ENCODE results near the gene ESAM. TPM values are rescaled to one million over a fixed set of nuclear protein-coding genes. Genes with fewer than 3 reads are reported as not detected.
A peak's percentile ranks its signal among the peaks of the same experiment; 100 is the strongest.

Gene ESAM
- total RNA-seq, 1 donor from 2014 or later, result 1.7 TPM

- no peaks in the 10 kb centered on the region for H3K9me3 Mint-ChIP-seq (ENCODE audit: unreplicated experiment)
- no peak for DNase-seq (ENCODE audit: extremely low spot score, unreplicated experiment)
- peak overlapping the region; percentile 87 for H3K4me3 Mint-ChIP-seq (ENCODE audit: unreplicated experiment)
- H3K4me1 Mint-ChIP-seq (ENCODE audit: unreplicated experiment), result peaks cover 9% of the 10 kb centered on the region
- peak; percentile 12 for TF ChIP-seq CTCF (IDR thresholded peaks at IDR 0.05)
- H3K27me3 Mint-ChIP-seq (ENCODE audit: unreplicated experiment), result peaks cover 33% of the 10 kb centered on the region
- no peak overlapping the region for H3K27ac Mint-ChIP-seq (ENCODE audit: unreplicated experiment)
- no peaks in the 10 kb centered on the region for H3K36me3 Mint-ChIP-seq (ENCODE audit: unreplicated experiment)
Observed at GRCh38 chr11:124745835-124746620, 16.1 kb downstream of the ESAM start.

DNA sequence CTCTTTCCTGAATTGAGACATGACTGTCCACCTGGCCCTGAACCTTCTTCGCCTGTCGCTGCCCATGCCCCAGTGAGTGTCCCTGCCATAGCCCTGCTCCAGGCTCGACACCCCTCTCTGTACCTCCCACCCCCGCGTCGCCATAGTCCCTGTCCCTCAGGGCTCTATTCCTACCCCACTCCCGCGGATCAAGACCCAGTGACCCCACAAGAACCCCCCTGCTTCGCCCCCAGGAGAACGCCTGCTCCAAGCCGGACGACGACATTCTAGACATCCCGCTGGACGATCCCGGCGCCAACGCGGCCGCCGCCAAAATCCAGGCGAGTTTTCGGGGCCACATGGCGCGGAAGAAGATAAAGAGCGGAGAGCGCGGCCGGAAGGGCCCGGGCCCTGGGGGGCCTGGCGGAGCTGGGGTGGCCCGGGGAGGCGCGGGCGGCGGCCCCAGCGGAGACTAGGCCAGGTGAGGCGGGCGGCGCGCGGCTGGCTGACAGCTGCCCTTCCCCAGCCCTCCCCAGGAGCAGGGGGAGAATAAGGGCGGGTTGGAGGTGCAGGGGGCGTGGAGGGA is 16.7 kb downstream of the ESAM start:
- Mint-ChIP-seq H3K9me3 (ENCODE audit: unreplicated experiment) (no peaks in the 10 kb centered on the region), H3K27ac (ENCODE audit: unreplicated experiment) (no peak overlapping the region), H3K36me3 (ENCODE audit: unreplicated experiment) (no peaks in the 10 kb centered on the region), H3K4me3 (ENCODE audit: unreplicated experiment) (peak overlapping the region; percentile 27), H3K4me1 (ENCODE audit: unreplicated experiment) (peaks cover 12% of the 10 kb centered on the region), H3K27me3 (ENCODE audit: unreplicated experiment) (peaks cover 31% of the 10 kb centered on the region)
- TF ChIP-seq CTCF (IDR thresholded peaks at IDR 0.05), result no peak
- no peak for DNase-seq (ENCODE audit: extremely low spot score, unreplicated experiment)

DNA sequence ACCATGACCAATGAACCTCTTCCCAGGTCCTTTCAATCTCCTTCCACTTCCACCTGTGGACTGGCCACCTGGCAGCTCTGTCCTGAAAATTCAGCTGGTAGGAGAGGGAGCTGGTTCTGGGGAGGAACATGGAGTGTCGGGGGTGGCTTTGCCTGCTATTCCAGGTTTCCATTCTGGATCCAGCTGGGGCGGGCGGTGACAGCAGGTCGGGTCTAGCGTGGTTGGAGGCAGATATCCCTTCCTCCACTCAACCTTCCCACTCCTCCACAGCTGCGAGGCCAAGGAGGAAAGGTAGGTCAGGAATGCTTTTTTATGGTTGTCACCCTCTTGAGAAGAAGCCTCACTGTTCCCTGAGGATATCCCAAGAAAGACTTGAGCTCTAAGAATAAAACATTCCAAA is 19.0 kb downstream of the ESAM start:
- DNase-seq (ENCODE audit: extremely low spot score, unreplicated experiment), result no peak
- no peak for TF ChIP-seq CTCF (IDR thresholded peaks at IDR 0.05)
- no peaks in the 10 kb centered on the region for H3K36me3 Mint-ChIP-seq (ENCODE audit: unreplicated experiment)
- H3K4me3 Mint-ChIP-seq (ENCODE audit: unreplicated experiment), result no peak overlapping the region
- peaks cover 16% of the 10 kb centered on the region for H3K4me1 Mint-ChIP-seq (ENCODE audit: unreplicated experiment)
- peaks cover 24% of the 10 kb centered on the region for H3K27me3 Mint-ChIP-seq (ENCODE audit: unreplicated experiment)
- no peak overlapping the region for H3K27ac Mint-ChIP-seq (ENCODE audit: unreplicated experiment)
- no peaks in the 10 kb centered on the region for H3K9me3 Mint-ChIP-seq (ENCODE audit: unreplicated experiment)

- TF ChIP-seq CTCF (IDR thresholded peaks at IDR 0.05), result no peak
- Mint-ChIP-seq H3K27me3 (ENCODE audit: unreplicated experiment) (peaks cover 29% of the 10 kb centered on the region), H3K4me1 (ENCODE audit: unreplicated experiment) (peaks cover 16% of the 10 kb centered on the region), H3K9me3 (ENCODE audit: unreplicated experiment) (no peaks in the 10 kb centered on the region), H3K4me3 (ENCODE audit: unreplicated experiment) (no peak overlapping the region), H3K27ac (ENCODE audit: unreplicated experiment) (no peak overlapping the region), H3K36me3 (ENCODE audit: unreplicated experiment) (no peaks in the 10 kb centered on the region)
- DNase-seq (ENCODE audit: extremely low spot score, unreplicated experiment), result no peak
Observed at GRCh38 chr11:124742555-124742954, 19.5 kb downstream of the ESAM start.

DNA sequence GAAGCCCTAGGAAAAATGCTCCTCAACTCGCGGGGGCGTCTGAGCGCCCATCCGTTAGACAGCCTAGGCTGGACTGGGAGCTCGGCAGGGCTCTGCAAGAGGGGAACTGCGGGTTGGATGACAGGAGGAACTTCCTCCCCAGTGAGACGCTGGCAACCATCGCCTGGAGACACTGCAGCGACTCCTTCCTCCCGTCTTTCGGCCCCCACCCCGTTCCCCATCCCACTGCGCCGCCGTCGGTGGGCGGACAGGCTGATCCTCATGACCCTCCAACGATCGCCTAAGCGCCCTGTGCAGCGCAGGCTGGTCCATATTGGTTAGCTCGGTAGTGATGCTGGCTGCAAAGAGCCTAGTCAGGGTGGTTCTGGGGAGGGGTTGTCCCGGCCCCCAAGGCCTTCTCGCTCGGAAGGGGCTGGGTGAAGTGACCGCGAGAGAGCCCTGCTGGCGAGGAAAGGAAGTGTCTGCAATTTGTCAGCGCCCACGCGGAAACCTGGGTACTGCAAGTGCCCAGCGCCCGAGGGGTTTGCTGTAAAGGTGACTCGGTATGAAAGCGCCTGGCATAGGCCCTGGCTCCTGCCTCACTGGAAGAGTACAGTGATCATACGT is 21.7 kb downstream of the ESAM start:
- H3K4me3 Mint-ChIP-seq (ENCODE audit: unreplicated experiment), result peak overlapping the region; percentile 73
- H3K27ac Mint-ChIP-seq (ENCODE audit: unreplicated experiment), result no peak overlapping the region
- no peaks in the 10 kb centered on the region for H3K36me3 Mint-ChIP-seq (ENCODE audit: unreplicated experiment)
- no peaks in the 10 kb centered on the region for H3K9me3 Mint-ChIP-seq (ENCODE audit: unreplicated experiment)
- peaks cover 41% of the 10 kb centered on the region for H3K27me3 Mint-ChIP-seq (ENCODE audit: unreplicated experiment)
- no peak for DNase-seq (ENCODE audit: extremely low spot score, unreplicated experiment)
- peak; percentile 51 for TF ChIP-seq CTCF (IDR thresholded peaks at IDR 0.05)
- H3K4me1 Mint-ChIP-seq (ENCODE audit: unreplicated experiment), result peaks cover 8% of the 10 kb centered on the region

All from osteocyte (in vitro differentiated cells).